HCT116 (cell line): ENCODE measurements around the gene ZDHHC19. TPM values are rescaled to one million over a fixed set of nuclear protein-coding genes. Genes with fewer than 3 reads are reported as not detected.

Experiments used
- ATAC-seq: fragments of 200-7000 bp; cut with Tn5 transposase; 2 replicates; pipeline ENCODE4 v1.9.1; 2020; ENCODE audit warnings: mild to moderate bottlenecking, moderate library complexity
- BruUV-seq: library from RNA; stranded (reverse); fragments of 400-500 nt; replicated peaks from 2 replicates; lab custom pipeline; 2021; lab: Mats Ljungman, UMichigan
- CTCF ChIA-PET: fragments of 300-600 bp; sonication (Branson Sonifier 250); formaldehyde crosslinking; loops from one replicate; lab custom pipeline; 2021; ENCODE audit warnings: antibody characterized with exemption; lab: Charles Lee
- POLR2A ChIA-PET: fragments of 300-600, 350-600 bp; sonication (Branson Sonifier 250); formaldehyde crosslinking; loops from one replicate; lab custom pipeline; 2021; ENCODE audit warnings: antibody characterized with exemption; lab: Charles Lee
- RAD21 ChIA-PET, 2 experiments: fragments of 300-600 bp; sonication (Branson Sonifier 250); formaldehyde crosslinking; loops; one replicate each; lab custom pipeline; 2023; ENCODE audit warnings: low total read pairs in 2 of 2; ENCODE audit not compliant: uncharacterized antibody in 2 of 2, unreplicated experiment in 2 of 2, low non-redundant PET in 1 of 2; lab: Charles Lee
- DNase-seq: peaks from one replicate; pipeline ENCODE4 v3.0.0-alpha.2; 2010; ENCODE audit warnings: low read depth, low spot score
- H2AFZ ChIP-seq: fragments of 200-600 bp; shearing (Covaris generic), sonication (generic); 2 replicates; pipeline ENCODE4 v1.6.1; 2017; ENCODE audit warnings: low read depth, mixed run types, mixed read lengths, antibody characterized with exemption, low read length; ENCODE audit not compliant: poor library complexity, severe bottlenecking
- H3K27ac ChIP-seq: 2 replicates; pipeline ENCODE4 v1.5.1; 2012; ENCODE audit warnings: low read depth, low read length
- H3K27me3 ChIP-seq: fragments of 200-600 bp; sonication (generic); 2 replicates; pipeline ENCODE4 v1.6.1; 2016; ENCODE audit warnings: mixed run types, low read length, mixed read lengths; ENCODE audit not compliant: insufficient read depth
- H3K36me3 ChIP-seq, 2 experiments: fragments of 200-500 bp in 1 of 2; fragments of 200-600 bp in 1 of 2; sonication (Bioruptor generic) in 1 of 2; sonication (generic) in 1 of 2; 2 replicates each; pipeline versions ENCODE4 v1.5.1 to v1.6.1; 2014 to 2016; ENCODE audit warnings: low read length in 2 of 2, inconsistent platforms in 1 of 2, mixed read lengths in 1 of 2, mixed run types in 1 of 2; ENCODE audit not compliant: insufficient read depth in 2 of 2, control insufficient read depth in 1 of 2
- H3K4me1 ChIP-seq, 2 experiments: fragments of 200-600 bp in 1 of 2; sonication (generic) in 1 of 2; 2 replicates each; pipeline versions ENCODE4 v1.5.1 to v1.6.1; 2012 to 2017; ENCODE audit warnings: low read length in 2 of 2, inconsistent platforms in 1 of 2, mild to moderate bottlenecking in 1 of 2, mixed read lengths in 1 of 2, mixed run types in 1 of 2, moderate library complexity in 1 of 2; ENCODE audit not compliant: insufficient read depth in 2 of 2, control insufficient read depth in 1 of 2
- H3K4me2 ChIP-seq: fragments of 200-600 bp; sonication (generic); 2 replicates; pipeline ENCODE4 v1.6.1; 2017; ENCODE audit warnings: mixed run types, low read length, mixed read lengths
- H3K4me3 ChIP-seq, 2 experiments: fragments of 200-600 bp in 1 of 2; sonication (generic) in 1 of 2; replicated peaks in 1 of 2; 2 replicates each; pipeline ENCODE4 v1.5.1; 2011 to 2016; ENCODE audit warnings: low read length in 2 of 2, control low read depth in 1 of 2, low read depth in 1 of 2, mild to moderate bottlenecking in 1 of 2, mixed read lengths in 1 of 2, mixed run types in 1 of 2
- H3K79me2 ChIP-seq: fragments of 200-600 bp; sonication (generic); 2 replicates; pipeline ENCODE4 v1.6.1; 2017; ENCODE audit warnings: mild to moderate bottlenecking, mixed run types, low read length, moderate library complexity, mixed read lengths; ENCODE audit not compliant: insufficient read depth
- H3K9ac ChIP-seq: fragments of 200-600 bp; sonication (generic); 2 replicates; pipeline ENCODE4 v1.6.1; 2016; ENCODE audit warnings: low read length, mixed read lengths
- H3K9me2 ChIP-seq: fragments of 200-600 bp; sonication (generic), shearing (Covaris generic); 2 replicates; pipeline ENCODE4 v1.6.1; 2017; ENCODE audit warnings: mixed run types, mild to moderate bottlenecking, moderate library complexity; ENCODE audit not compliant: insufficient read depth
- H3K9me3 ChIP-seq, 2 experiments: fragments of 200-500 bp in 1 of 2; fragments of 200-600 bp in 1 of 2; sonication (Bioruptor generic) in 1 of 2; sonication (generic) in 1 of 2; 2 replicates each; pipeline ENCODE4 v1.6.1; 2014 to 2017; ENCODE audit warnings: low read length in 2 of 2, mixed read lengths in 2 of 2, inconsistent platforms in 1 of 2, low read depth in 1 of 2, mild to moderate bottlenecking in 1 of 2, mixed run types in 1 of 2, moderate library complexity in 1 of 2; ENCODE audit not compliant: control insufficient read depth in 1 of 2, insufficient read depth in 1 of 2
- H4K20me1 ChIP-seq: fragments of 200-600 bp; sonication (generic), shearing (Covaris generic); 2 replicates; pipeline ENCODE4 v1.6.1; 2017; ENCODE audit warnings: mixed run types, mild to moderate bottlenecking, moderate library complexity; ENCODE audit not compliant: insufficient read depth
- CEBPB ChIP-seq: IDR thresholded peaks from 2 replicates; pipeline ENCODE4 v1.6.1; 2012; ENCODE audit warnings: low read depth
- EGR1 ChIP-seq: IDR thresholded peaks from 2 replicates; pipeline ENCODE4 v1.6.1; 2012; ENCODE audit warnings: low read depth
- ELF1 ChIP-seq: IDR thresholded peaks from 2 replicates; pipeline ENCODE4 v1.6.1; 2012; ENCODE audit warnings: low read depth, borderline replicate concordance
- EZH2 ChIP-seq: fragments of 200-600 bp; sonication (generic); IDR thresholded peaks from 2 replicates; pipeline ENCODE4 v1.6.1; 2017; ENCODE audit warnings: antibody characterized with exemption, mixed run types
- EZH2phosphoT487 ChIP-seq: fragments of 200-600 bp; IDR thresholded peaks from 2 replicates; pipeline ENCODE4 v1.6.1; 2018; ENCODE audit warnings: antibody characterized with exemption, borderline replicate concordance
- FOSL1 ChIP-seq: IDR thresholded peaks from 2 replicates; pipeline ENCODE4 v1.6.1; 2012; ENCODE audit warnings: low read depth
- JUND ChIP-seq: IDR thresholded peaks from 2 replicates; pipeline ENCODE4 v1.6.1; 2012
- POLR2A ChIP-seq: IDR thresholded peaks from 2 replicates; pipeline ENCODE4 v1.7.0; 2011; ENCODE audit warnings: borderline replicate concordance; ENCODE audit not compliant: insufficient read depth, insufficient read length; ENCODE audit errors: extremely low read depth
- POLR2AphosphoS5 ChIP-seq: IDR thresholded peaks from 2 replicates; pipeline ENCODE4 v1.6.1; 2011; ENCODE audit warnings: mild to moderate bottlenecking, low read depth, low read length, moderate library complexity
- SIN3A ChIP-seq: IDR thresholded peaks from 2 replicates; pipeline ENCODE4 v1.6.1; 2012; ENCODE audit warnings: low read depth
- TCF7L2 ChIP-seq: IDR thresholded peaks from 2 replicates; pipeline ENCODE4 v1.7.0; 2011; ENCODE audit warnings: borderline replicate concordance, inconsistent platforms; ENCODE audit not compliant: insufficient read depth, insufficient read length; ENCODE audit errors: extremely low read depth
- YY1 ChIP-seq: IDR thresholded peaks from 2 replicates; pipeline ENCODE4 v1.6.1; 2011; ENCODE audit warnings: low read length, low read depth, moderate library complexity, mild to moderate bottlenecking; ENCODE audit not compliant: insufficient replicate concordance; ENCODE audit errors: extremely low read depth
- ZFX ChIP-seq: fragments of 450-650 bp; IDR thresholded peaks from 2 replicates; pipeline ENCODE4 v1.6.1; 2017
- intact Hi-C: fragments of 100-400 bp; cut with micrococcal nuclease; formaldehyde crosslinking; loops from 2 replicates; pipeline ENCODE4 v1.10.0; 2022
- total RNA-seq: library from RNA; stranded (reverse); gene quantifications from one replicate; pipeline ENCODE4 v1.2.1, GENCODE V29; 2021; ENCODE audit not compliant: unreplicated experiment
- TF ChIP-seq, protein P1 (sequence below): IDR thresholded peaks from 2 replicates; pipeline ENCODE4 v1.6.1; 2012
- TF ChIP-seq, protein P2 (sequence below): IDR thresholded peaks from 2 replicates; pipeline ENCODE4 v1.6.1; 2012

The ZDHHC19 gene
- total RNA-seq, 1 experiment from 2014 or later, result not detected

DNA sequence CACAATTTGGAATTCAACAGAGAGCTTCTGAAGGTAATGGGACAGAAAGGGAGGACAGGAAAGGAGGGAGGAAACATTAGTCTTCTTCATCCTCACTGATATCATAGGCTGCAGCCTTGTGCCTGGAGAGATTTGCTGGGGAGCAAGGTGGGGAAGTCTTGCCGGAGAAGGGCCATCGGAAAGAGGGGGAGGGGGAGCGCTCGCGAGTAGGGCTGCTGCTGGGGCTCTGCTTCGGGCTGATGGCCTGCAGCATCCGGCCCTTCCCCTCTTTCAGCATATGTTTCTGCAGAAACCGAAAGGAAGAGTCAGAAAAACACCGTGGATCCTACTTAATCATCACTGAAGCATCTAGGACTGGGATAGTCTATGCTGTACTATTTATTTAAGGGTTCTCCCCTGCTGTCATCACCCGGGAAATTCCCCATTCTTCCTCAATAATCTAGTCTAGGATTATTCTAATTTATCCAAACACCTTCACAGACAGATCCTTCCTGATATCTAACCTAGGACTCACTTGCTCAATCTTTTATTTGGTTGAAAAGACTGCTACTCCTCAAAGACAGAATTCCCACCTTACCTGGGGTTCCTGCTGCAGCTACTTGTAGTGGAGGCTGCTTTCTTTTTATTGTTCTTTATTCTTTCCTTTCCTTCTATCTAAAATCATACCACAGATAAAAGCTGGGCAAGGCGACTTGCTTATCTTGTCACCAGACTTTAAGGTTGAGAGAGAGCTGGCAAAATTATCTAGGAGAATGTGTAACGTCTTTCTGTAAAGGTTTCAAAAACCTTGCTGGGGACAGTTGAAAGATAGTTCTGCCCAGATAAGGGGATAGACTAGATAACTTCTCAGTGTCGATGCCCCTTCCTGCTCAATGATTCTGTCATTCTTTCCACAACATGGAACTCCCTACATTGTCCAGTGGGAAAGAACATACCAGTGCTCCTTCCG, 27.7 kb upstream of the ZDHHC19 start:
- RAD21 ChIA-PET, result no interaction called here
- H3K9ac ChIP-seq, result no peak overlapping the region
- no peaks in the 10 kb centered on the region for H3K79me2 ChIP-seq
- ATAC-seq (no peak), DNase-seq (no peak)
- intact Hi-C loops, result no loop called here
- H3K9me2 ChIP-seq, result no peaks in the 10 kb centered on the region
- no peak overlapping the region for H3K4me2 ChIP-seq
- no peaks in the 10 kb centered on the region for H3K9me3 ChIP-seq
- no peaks in the 10 kb centered on the region for H3K4me1 ChIP-seq
- H3K27ac ChIP-seq, result no peak overlapping the region
- POLR2A ChIA-PET, result no interaction called here
- no peak for TF ChIP-seq FOSL1
- no peak for TF ChIP-seq POLR2A
- TF ChIP-seq, protein P1, sequence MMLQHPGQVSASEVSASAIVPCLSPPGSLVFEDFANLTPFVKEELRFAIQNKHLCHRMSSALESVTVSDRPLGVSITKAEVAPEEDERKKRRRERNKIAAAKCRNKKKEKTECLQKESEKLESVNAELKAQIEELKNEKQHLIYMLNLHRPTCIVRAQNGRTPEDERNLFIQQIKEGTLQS, result no peak
- TF ChIP-seq SIN3A, result no peak
- TF ChIP-seq CEBPB, result no peak
- TF ChIP-seq TCF7L2, result no peak
- TF ChIP-seq, protein P2, sequence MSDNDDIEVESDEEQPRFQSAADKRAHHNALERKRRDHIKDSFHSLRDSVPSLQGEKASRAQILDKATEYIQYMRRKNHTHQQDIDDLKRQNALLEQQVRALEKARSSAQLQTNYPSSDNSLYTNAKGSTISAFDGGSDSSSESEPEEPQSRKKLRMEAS, result no peak
- no peak for TF ChIP-seq ELF1
- no peak for TF ChIP-seq JUND
- no peak for TF ChIP-seq EZH2
- no peak for TF ChIP-seq EZH2phosphoT487
- no peak for TF ChIP-seq ZFX
- no peak for TF ChIP-seq POLR2AphosphoS5
- no peak for TF ChIP-seq YY1
- TF ChIP-seq EGR1, result no peak
- H3K36me3 ChIP-seq, result peaks cover 9 to 18% of the 10 kb centered on the region in 2 experiments; a peak in 3 of 4 replicates
- H2AFZ ChIP-seq, result no peak overlapping the region
- H3K4me3 ChIP-seq, result no peak overlapping the region
- no peaks in the 10 kb centered on the region for H3K27me3 ChIP-seq
- H4K20me1 ChIP-seq, result no peaks in the 10 kb centered on the region
- CTCF ChIA-PET, result no interaction called here
- BruUV-seq, result no TSS peak
